Measurements from ENCODE around the gene UXT.
A peak's percentile ranks its signal among the peaks of the same experiment; 100 is the strongest.

The UXT gene

GRCh38 chrX:47649781-47650163 lies 9.2 kb downstream of the UXT start:
- TF ChIP-seq CTCF (conservative IDR thresholded peaks at IDR 0.05; ENCODE audit: low read depth) = no peak
- peak overlapping the region; percentile 84 for H3K27ac ChIP-seq
- peak; percentile 3 for DNase-seq (ENCODE audit: low spot score)
- ChIA-PET CTCF (no interaction called here), POLR2A (ENCODE audit: low non-redundant PET) (no interaction called here)

GRCh38 chrX:47649271-47649670 lies 9.7 kb downstream of the UXT start:
- POLR2A ChIA-PET (ENCODE audit: low non-redundant PET) = no interaction called here
- peak overlapping the region; percentile 84 for H3K27ac ChIP-seq
- CTCF ChIA-PET = interaction anchor here (0.6 kb wide), 1 partner anchor 1296 kb away, joined by 3 read pairs; no protein-coding TSS in a partner anchor
- no peak for DNase-seq (ENCODE audit: low spot score)
- TF ChIP-seq CTCF (conservative IDR thresholded peaks at IDR 0.05; ENCODE audit: low read depth) = no peak

- DNase-seq (ENCODE audit: low spot score) = no peak
- CTCF ChIA-PET = interaction anchor here (0.5 to 0.6 kb wide), 2 partner anchors 10 to 1296 kb away, joined by 3 to 4 read pairs; partner anchors contain the start of gene UXT
- TF ChIP-seq CTCF (conservative IDR thresholded peaks at IDR 0.05; ENCODE audit: low read depth) = no peak
- POLR2A ChIA-PET (ENCODE audit: low non-redundant PET) = no interaction called here
- no peak overlapping the region for H3K27ac ChIP-seq
Measured at GRCh38 chrX:47648376-47648775, 10.6 kb downstream of the UXT start.

GRCh38 chrX:47646636-47647035 lies 12.3 kb downstream of the UXT start:
- ChIA-PET POLR2A (ENCODE audit: low non-redundant PET) (interaction anchor here (0.6 kb wide), 1 partner anchor 285 kb away, joined by 3 read pairs; no protein-coding TSS in a partner anchor), CTCF (no interaction called here)
- no peak for TF ChIP-seq CTCF (conservative IDR thresholded peaks at IDR 0.05; ENCODE audit: low read depth)
- no peak overlapping the region for H3K27ac ChIP-seq
- no peak for DNase-seq (ENCODE audit: low spot score)

- TF ChIP-seq CTCF (conservative IDR thresholded peaks at IDR 0.05; ENCODE audit: low read depth) = no peak
- POLR2A ChIA-PET (ENCODE audit: low non-redundant PET) = no interaction called here
Measured at GRCh38 chrX:47645530-47645929, 13.4 kb downstream of the UXT start.

GRCh38 chrX:47644557-47645091 lies 14.4 kb downstream of the UXT start:
- CTCF ChIA-PET = interaction anchor here (0.6 to 0.7 kb wide), 5 partner anchors 50 to 569 kb away, joined by 3 to 5 read pairs (median 4); no protein-coding TSS in a partner anchor
- TF ChIP-seq CTCF (conservative IDR thresholded peaks at IDR 0.05; ENCODE audit: low read depth) = peak; percentile 21; the same call in 1 of the 2 replicates
- POLR2A ChIA-PET (ENCODE audit: low non-redundant PET) = no interaction called here
- H3K27ac ChIP-seq = no peak overlapping the region
- DNase-seq (ENCODE audit: low spot score) = no peak

More at GRCh38 chrX:47645530-47645929, 13.4 kb downstream of the UXT start:
- H3K27ac ChIP-seq = peak overlapping the region; percentile 59
- CTCF ChIA-PET = no interaction called here
- no peak for DNase-seq (ENCODE audit: low spot score)
